HG03432 (cell line): ENCODE measurements around the gene NEK10.
A peak's percentile ranks its signal among the peaks of the same experiment; 100 is the strongest.
"Not testable (repeated sequence)": the region's sequence is repeated elsewhere in the genome, so short reads cannot be mapped to it uniquely, and the experiment has no call there.

Experiments used
- ATAC-seq: cut with Tn5 transposase; IDR thresholded peaks from one replicate; pipeline ENCODE4 v1.9.1; 2021; ENCODE audit warnings: mild to moderate bottlenecking, moderate library complexity; ENCODE audit not compliant: unreplicated experiment

The NEK10 gene

DNA sequence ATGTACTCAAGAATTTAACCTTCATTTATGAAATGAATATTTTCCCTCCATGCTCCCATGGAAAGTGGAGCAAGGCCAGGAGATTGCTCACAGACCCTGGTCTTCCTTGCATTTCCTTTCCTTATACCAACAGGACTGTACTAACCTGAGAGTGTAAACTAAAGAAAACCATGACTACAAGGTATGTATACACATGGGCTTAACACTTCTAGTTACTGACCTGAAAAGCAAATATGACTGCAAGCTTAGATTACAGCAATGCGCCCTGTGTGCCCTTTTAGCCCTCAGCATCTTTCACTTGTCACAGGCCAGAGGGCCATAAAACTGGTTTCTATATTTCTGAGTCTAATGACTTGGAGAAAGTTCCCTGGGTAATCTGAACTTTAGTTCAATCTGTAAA is 52.1 kb downstream of the NEK10 start:
- ATAC-seq, result no peak

DNA sequence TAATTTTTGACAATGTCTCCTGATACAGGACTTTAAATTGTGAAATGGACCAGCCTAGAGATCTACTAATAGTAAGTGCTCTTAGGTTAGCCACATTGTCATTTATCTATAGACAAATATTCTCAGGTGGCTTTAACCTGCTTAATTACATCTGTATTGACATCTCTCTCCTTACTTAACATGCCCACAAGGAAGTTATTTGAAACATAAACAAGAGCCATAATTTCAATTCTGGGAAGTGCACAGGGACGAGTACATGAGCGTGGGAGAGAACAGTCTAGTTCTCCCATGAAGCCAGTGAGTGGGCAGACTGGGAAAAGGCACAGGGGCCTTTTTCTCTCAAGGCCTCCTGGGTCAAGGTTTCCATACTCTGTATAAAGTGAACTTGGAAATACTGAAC is 54.2 kb downstream of the NEK10 start:
- no peak for ATAC-seq

DNA sequence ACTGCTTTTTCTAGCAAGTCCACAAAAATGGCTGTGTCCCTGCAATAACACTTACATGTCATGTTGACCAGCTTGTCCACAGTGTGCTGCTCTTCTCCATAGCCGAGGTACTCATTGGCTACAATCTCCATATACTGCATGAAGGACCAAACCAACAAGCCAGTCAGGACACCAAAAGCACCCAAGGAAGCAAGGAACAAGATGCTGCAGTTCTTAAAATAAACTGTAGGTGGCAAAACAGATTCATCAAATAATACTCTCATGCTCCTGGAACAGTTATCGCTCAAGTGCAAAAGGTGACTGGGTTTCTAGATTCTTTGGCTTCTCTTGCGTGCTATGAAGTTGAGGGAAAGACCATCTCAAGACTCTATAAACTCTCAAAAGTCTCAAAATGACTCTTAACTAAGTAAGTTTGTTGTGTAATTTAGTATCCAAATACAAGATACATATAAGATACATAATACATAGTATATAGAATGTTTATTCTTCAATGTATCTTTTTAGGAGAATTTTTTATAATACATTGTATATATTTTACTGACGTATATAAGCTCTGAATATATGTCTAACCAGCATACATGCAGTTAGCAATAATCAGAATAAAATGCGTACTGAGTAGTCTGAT is 57.0 kb downstream of the NEK10 start:
- ATAC-seq, result peak; percentile 97

DNA sequence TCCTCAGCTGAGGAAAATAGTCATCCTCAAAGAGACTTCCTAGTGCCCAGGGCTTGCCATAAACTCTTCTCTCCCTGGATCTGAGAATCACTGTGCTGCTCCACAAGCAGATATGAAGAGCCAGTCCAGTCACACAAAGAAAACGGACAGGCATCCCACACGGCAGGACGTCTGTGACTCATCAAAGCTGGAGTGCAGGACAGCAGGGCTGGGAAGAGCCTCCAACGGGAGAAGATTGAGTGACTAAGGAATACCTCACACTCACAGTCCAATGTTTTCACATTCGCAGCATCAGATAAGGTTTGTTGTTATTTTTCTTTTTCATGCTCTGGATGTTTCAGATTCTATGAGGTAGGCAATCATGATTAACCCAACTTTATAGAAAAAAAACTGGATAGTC is 57.8 kb downstream of the NEK10 start:
- ATAC-seq, result no peak

DNA sequence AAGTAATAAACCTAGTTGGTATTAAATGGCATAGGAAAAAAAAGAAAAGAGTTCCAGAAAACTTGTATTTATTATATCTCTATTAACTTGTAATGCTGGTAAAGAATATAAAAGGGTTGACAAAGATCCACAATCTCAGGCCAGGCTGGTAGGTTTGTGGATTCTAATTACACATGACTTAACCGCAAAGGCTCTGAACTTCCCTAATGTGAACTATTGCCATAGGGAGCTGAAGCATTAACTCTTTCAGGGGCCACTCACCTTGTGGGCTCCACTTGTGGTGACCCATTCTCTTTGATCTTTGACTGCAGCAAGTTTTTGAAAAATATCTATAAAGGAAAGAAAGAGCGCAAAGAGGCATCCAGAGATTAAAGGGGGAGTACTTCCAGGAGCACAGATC is 58.5 kb downstream of the NEK10 start:
- ATAC-seq, result no peak

DNA sequence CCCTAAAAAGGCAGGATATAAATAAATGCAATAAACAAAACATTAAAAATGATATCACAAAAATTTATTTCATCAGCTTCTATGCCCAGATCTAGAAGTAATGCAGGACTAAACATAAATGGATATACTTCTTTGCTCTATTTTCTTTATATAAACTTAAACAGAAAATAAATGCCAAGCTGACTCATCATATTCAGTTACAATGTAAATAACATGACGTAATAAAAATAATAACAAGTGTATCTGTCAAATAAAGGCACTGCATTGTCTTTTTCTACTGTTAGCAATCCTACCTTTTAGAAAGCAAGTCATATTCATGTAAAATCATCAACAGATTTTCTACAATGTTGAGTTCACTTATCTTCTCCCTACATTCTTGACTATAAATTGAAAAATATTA is 61.6 kb downstream of the NEK10 start:
- ATAC-seq, result no peak

DNA sequence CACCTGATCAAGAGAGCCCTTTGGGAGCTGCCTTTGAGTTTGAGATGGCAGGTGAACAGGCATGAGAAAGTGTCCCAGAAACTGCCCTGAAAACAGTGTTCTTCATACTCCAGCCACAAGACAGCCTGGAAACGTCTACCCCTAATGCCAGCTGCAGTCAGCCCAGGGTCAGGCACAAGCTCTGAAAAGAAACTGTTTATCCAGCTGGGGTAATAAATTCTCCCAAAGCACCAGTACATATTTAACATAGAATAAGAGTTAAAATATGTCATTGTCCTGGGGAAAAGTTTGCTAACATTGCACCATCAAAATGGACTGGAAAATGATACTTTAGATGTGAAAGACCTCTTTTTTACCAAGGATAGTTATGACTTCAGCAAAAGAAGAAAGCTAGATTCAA is 66.3 kb downstream of the NEK10 start:
- ATAC-seq, result no peak

DNA sequence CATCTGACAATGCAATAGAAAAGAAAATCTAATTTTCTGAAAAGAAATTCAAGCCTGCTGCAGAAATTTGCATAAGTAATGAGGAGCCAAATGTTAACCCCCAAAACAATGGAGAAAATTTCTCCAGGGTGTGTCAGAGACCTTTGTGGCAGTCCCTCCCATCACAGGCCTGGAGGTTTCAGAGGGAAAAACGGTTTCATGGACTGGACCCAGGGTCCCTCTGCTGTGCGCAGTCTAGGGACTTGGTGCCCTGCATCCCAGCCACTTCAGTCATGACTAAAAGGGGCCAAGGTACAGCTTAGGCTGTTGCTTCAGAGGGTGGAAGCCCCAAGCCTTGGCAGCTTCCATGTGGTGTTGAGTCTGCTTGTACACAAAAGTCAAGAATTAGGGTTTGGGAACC is 70.2 kb downstream of the NEK10 start:
- ATAC-seq, result not testable (repeated sequence)

DNA sequence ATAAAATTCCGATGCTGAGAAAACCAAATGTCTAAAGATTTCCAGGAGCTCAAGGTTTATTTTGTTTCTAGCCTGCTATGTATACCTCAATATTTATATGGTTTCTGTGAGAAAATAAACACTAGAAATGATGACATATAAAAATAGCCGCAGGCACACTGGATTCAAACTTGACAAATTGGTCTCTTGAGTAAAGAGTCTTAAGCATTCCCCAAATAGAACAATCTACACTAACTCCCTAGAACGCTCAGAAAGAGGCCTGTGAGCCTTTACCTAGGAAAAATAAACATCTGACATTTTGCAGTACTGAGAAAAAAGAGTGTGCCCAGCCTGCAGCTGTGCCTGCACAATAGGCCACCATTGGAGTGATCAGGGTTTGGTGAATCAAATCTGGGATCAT is 75.2 kb downstream of the NEK10 start:
- ATAC-seq, result no peak

DNA sequence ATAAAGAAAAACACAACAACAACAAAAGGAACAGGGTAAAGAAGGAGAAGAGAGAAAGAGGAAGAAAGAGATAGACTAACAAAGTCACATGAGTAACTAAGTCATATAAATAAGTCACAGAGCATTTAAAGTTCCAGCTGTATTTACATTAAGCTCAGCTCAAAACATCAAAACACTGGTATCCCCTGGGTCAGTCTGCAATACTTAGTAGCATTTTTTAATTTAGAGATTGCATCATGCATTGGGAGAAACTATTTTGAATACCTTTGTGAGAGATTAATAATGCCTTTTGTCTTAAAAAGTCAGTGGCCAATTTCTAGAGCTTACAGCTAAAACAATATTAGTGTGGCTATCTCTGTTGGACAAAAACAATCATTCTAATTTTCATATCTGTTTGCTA is 78.4 kb downstream of the NEK10 start:
- ATAC-seq, result no peak

DNA sequence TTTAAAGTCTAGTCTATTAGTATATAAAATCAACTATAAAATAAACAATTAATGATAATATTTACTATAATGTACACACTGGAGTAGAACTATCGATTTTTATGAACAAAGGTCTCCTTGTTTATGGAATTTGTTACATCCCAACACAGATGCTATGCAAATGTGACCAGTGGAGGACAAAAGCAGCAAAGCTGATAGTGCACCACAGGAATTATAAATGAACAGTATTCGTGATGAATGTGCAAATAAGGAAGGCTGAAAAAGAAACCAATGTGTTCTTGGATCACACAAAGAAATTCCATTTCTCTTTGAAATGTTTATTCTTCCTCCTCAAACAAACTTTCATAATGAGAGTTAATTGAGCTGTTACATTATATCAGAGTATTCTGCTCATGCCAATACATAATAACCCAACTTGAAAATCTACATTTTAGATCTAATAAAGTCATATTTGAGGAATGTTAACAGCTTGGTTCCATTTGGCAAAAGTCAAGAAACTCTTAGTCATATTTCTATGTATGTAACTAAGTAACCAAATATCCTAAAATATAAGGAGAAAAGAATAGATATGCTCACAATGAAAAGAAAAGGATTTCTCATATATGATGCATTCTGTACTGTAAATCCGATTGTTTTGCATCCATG is 79.3 kb downstream of the NEK10 start:
- no peak for ATAC-seq

DNA sequence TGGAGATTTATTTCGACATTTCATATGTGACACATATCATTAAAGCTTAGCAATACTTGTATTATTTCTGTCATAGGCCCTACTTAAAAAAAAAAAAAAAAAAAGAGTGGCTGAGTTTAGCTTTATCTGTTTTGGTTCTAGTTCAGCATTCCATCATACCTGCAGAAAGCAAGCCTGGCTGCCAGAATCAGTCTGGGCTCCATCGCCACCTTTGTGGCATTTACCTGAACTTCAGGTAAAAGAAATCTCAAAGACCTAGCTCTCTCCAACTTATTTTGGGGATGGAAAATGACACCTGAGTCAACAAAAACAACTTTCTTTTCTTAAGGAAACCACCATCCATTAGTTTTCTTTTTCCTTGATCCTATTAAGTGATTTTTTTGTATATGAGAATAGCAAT is 82.1 kb downstream of the NEK10 start:
- no peak for ATAC-seq

DNA sequence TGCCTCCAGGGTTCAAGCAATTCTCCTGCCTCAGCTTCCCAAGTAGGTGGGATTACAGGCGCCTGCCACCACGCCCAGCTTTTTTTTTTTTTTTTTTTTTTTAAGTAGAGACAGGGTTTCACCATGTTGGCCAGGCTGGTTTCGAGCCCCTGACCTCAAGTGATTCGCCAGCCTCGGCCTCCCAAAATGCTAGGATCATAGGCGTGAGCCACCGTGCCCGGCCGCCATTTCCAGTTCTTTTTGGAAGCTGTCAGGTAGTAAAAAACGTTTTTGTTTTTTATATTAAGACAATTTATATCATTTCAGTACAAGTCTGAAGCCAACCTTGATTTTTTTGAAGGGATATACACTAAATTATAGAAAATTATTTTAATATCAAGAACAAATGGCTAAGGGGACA is 82.7 kb downstream of the NEK10 start:
- not testable (repeated sequence) for ATAC-seq

DNA sequence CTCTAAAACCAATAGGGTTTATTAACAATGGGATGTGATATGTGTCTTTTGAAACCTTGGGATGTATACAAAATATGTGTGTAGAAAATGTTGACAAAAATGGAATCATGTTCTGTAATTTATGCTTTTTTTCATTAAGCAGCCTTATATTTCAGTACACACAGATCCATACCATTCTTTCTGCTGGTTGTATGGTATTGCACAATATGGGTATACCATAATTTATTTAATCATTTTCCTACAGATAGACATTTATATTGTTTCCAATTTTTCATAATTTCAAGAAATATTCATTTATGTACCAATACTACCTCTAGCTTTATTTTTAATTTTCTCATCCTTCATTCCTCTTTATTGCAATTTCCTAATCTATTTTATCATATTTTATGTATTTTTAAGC is 83.5 kb downstream of the NEK10 start:
- ATAC-seq, result no peak

DNA sequence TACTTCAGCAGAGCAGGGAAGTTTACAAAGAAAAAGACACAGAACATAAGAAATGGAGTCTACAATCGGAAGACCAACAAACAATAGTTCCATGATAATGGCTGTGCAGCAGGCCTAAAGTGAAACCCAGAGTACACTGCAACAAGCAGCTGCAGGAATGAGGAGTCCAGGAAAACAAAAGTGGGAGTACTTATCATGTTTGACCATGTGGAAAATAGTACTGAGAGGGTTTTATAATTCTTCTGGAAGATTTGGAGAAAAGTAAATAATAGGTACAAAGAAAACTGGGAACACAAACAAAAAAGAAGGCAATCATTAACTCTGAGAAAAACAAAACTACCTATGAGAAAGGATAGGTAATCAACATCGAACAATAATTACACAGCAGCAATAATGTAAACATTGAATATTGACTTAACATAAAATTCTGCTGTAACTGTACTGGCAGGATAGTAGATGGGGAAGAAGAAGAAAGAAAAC is 87.5 kb downstream of the NEK10 start:
- no peak for ATAC-seq

DNA sequence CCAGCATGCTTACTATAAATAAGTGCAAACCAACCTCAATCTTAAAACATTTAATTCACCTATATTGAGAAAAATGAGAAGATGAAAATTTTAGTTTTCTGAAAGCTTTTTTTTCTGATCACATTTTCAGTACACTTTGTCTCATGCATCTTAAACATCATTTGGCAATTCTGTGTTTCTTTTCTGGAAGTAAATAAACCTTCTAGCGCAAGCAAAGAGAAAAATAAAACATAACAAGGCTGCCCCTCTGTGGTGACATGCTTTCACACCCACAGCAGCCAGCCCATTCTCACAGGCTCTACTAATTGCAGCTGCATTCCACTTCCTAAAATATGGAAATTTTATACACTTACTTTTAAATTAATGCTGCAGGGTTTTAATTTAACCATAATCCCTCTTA is 90.1 kb downstream of the NEK10 start:
- no peak for ATAC-seq

DNA sequence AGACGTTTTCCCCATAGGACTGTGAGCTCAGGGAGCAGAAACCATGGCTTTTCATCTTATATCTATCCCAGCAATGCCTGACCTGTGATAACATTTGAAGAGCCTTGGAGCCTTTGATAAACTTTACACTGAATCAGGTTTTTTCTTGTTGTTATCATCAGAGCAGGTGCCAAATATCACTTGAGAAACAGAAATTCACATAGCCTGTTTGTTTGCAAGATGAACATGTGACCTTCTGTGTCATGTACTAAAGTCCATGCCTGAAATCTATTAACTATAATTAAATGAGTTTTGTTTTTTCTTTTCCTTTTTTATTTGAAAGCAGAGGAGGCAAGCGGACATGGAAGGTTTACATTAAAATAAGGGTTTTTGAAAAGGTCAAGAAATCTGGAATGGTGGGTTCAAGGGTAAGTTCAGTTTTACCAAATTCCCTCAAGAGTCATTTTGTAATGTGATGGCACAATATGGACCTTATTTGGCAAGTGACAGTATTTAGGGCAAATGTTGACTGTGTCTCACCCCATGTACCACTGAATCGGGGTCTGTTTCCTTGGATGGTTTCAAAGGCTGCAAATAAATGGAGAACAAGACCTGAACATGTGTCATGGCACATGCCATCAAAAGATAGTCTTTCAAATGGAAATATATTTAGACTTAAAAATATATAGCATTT is 90.7 kb downstream of the NEK10 start:
- no peak for ATAC-seq

DNA sequence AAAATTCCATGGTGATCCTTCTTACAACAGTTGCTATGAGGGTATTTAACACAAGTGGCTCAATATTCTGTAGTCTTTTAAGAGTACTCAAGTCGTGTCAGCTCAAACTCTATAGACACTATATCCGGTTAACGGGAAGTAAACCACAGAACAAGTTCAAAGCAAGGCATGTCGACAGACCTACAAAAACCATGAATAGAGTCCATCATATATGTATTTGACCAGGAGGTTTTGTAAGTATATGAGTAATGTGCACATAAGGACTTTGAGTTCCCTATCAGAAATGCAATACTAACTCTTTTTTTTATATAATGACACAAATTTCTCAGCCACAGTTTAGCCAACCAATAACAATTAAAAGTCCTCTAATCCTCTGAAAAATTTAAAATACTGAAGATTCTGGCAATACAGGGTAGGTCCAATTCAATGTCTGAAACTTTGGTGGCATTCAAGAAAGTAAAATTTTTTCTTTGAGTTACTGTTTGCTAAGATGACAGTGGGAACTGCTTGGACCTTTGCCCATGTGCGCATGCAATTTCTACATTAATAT is 93.7 kb downstream of the NEK10 start:
- no peak for ATAC-seq

DNA sequence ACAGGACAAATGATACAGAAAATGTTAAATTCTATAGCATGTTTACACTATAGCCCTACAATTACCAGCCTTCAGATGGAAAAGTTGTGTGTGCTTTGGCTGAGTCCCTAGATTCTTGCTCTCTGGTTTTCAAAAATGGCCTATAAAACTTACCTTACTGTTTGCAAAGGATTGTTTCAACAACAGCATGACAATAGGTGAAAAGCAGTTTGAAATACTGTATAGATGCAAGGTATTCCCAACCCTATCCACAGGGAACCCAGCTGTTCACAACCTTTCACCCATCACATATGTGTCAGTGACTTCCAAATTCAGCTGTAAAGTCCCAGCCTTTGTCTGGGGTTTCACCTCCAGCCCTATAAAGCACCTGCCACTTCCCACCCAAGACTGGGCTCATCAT is 97.3 kb downstream of the NEK10 start:
- ATAC-seq, result no peak

DNA sequence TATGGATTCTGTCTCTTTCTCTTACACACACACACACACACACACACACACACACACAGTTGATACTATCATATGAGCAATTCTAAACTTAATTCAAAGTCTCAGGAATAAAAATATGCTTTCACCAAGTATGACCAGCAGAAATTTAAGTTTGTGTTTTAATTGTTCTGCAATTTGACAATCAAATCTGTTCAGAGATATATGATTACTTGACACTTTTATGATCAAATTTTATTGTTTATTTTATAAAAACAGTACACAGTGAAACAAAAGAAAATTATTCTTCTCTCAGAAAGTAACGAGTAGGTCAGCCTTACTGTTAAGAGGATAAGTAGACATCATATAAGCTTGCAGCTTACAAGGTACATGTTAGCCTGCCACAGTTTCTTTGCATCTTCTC is 114.3 kb downstream of the NEK10 start:
- no peak for ATAC-seq

DNA sequence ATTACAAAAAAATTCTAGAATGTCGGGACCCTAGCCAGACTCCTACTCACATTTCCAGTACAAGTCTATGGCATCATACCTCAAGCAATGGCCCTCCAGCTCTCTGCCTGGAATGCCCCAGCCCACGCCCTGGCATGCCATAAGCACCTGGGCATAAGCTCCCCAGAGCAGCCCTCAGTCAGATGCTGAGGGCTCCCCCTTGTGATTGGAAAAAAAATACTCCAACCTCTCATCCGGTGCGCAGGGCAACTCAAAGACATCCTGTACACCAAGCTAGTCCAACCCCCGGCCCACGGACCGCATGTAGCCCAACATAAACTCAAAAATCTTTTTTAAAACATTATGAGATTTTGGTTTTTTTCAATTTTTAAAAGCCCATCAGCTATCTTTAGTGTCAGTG is 115.4 kb downstream of the NEK10 start:
- ATAC-seq, result peak; percentile 93

DNA sequence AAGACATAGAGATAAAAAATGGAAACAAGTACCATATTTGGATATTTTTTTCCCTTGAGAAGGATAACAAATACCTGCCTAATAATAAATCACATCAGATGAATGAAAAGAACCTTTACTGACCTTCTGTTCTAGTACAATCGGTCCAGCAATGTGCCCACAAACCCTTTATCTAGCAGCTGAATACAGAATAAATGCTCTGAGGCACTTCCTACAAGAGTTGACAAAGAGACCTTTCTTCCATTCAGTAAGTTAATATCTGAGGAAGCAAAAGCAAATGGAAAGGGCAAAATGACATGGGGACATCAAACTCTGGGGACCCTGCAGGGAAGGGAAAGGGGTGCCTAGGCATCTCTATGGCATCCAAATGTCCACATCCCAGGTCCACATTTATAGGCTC is 115.8 kb downstream of the NEK10 start:
- ATAC-seq, result peak; percentile 6
